OCI-M2 (cell line): ENCODE results near the gene ACAT1.
"Not testable (repeated sequence)": the region's sequence is repeated elsewhere in the genome, so short reads cannot be mapped to it uniquely, and the experiment has no call there.

ENCODE experiments used
- DNase-seq: peaks from one replicate; lab custom pipeline; 2025; ENCODE audit not compliant: unreplicated experiment; lab: John Stamatoyannopoulos, UW

The ACAT1 gene

DNA sequence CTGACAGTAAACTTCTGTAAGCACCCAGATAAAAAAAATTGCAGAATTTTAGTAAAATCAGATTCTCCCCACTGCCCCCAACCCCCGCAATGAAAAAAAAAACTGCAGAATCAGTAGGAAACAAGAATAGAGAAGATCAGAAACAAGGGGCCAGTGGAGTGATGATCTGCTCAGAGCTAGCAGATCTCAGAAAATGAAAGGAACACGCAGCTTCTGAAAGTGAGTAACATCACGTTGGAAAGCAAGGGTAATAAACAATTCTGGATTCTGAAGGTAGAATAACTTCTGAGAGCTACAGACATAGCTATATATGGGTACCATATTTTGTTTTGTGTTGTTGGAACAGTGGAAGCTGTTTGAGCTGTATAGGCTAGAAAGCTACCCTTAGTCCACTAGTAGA is 23.2 kb downstream of the ACAT1 start:
- no peak for DNase-seq

DNA sequence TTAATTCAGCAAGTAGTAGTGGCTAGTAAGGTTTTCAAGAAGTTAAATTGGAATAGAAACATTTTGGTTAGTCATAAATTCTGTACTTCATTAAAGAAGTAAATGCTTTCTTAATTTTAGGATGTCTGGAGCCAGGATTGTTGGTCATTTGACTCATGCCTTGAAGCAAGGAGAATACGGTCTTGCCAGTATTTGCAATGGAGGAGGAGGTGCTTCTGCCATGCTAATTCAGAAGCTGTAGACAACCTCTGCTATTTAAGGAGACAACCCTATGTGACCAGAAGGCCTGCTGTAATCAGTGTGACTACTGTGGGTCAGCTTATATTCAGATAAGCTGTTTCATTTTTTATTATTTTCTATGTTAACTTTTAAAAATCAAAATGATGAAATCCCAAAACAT is 25.8 kb downstream of the ACAT1 start:
- no peak for DNase-seq

DNA sequence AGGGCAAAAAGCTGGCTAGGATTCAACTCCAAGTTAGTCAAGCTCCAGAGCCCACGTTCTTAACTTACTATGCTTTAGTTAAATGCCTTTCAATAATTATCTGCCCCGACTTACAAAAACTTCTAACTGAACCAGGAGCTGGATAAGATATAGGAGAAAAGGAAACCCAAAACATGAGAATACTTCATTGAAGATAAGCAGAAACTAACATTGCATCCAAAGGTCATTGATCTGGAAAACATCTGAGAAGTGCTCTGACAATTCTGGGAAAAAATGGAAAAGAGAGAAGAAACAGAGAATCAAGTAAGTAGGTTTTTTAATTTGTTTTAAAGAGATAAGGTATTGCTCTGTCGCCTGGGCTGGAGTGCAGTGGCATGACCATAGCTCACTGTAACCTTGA is 27.2 kb downstream of the ACAT1 start:
- DNase-seq, result no peak

DNA sequence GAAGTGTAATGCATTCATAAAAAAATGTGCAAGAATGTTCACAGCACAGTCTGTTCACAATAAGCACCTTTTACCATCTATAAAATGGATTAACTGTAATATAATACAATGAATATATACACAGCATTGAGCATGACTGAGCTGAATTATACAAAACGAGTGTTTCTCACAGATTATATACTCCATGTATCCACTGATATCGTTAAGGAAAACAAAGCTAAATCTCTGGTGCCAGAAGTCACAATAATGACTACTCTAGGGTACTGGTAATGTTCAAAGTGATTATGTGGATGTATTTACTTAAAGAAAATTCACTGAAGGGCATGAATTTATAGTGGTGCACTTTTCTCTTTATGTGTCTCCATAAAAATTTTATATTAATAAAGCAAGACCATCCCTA is 33.2 kb downstream of the ACAT1 start:
- no peak for DNase-seq

DNA sequence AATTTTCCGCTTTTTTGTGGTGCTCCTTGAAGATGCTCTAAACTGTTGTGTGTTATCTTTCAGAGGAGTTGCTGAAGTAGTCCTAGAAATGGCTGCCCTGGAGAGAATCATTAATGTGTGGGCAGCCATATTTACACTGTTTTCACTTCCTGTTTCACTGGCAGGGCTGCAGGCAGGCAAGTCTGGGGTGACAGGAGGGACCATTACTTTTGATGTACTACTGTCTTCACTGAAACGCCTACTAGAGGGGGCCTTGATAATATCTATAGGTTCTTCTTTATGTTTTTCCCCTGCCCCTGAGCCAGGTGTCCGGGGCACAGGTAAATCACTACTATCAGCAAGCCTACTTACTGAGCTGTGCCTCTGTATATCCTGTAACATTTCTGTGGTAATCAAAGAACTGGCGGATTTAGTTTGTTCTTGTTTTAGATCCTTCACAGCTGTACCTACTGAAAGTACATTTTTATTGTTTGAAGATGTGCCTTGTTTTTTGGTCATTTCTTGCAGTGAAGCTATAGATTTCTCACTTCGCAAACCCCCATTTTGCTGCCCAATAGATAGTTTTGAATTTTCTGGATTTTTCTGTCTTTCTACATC is 39.7 kb downstream of the ACAT1 start:
- DNase-seq, result no peak

DNA sequence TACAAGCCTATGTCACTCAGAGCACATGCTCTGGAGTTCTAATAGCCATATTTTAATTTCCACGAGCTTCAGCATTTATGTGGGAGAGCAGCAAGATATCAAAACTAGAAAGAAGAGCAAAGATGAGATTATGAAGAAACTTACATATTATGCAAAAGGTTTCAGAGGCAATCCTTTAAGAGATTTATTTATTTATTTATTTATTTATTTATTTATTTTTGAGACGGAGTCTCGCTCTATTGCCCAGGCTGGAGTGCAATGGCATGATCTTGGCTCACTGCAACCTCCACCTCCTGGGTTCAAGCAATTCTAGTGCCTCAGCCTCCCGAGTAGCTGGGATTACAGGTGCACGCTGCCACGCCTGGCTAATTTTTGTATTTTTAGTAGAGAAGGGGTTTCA is 41.5 kb downstream of the ACAT1 start:
- not testable (repeated sequence) for DNase-seq

DNA sequence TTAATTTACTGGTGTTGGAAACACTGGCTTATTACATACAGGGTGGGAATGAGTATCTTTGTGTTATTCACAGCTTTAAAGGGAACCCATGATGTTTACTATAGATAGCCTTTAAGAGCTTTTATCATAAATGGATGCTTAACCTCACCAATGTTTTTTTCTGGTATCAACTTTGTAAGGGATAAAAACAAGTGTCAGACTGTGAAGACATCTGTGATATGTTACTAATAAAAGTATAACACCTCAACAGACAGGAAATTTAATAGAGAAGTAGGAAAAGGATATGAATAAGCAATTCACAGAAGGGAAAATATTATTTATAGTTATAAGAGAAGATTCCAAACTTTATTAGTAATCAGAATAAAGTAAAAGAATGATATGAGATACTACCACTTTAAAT is 46.3 kb downstream of the ACAT1 start:
- DNase-seq, result no peak

DNA sequence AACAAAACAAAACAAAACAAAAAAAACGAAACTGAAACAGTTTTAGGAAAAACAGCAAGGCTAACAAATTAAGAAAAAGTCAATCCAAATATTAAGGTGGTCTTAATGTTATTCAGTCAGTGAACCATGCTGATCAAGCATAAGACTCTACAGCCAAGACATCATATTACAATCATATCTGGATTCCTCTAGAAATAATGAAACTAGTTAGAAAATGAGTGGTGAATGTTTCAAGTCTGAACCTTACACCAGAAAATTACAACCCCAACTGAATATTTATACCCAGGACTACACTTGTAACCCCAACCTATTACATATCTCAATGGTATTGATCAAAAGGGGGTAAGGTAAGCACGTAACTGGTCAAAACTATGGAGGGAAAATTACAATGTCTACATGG is 48.8 kb downstream of the ACAT1 start:
- DNase-seq, result no peak

DNA sequence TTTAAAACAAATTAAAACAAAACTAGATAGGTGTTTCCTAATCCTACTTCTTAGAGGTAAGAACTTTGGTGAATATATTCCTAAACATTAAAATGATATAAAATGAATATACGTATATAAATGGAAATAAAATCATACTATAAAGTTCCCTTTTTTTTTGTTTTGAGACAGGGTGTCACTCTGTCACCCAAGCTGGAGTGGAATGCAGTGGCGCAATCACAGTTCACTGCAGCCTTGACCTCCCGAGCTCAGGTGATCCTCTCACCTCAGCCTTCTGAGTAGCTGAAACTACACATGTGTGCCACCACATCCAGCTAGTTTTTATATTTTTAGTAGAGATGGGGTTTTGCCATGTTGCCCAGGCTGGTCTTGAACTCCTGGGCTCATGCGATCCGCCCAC is 56.2 kb downstream of the ACAT1 start:
- no peak for DNase-seq

DNA sequence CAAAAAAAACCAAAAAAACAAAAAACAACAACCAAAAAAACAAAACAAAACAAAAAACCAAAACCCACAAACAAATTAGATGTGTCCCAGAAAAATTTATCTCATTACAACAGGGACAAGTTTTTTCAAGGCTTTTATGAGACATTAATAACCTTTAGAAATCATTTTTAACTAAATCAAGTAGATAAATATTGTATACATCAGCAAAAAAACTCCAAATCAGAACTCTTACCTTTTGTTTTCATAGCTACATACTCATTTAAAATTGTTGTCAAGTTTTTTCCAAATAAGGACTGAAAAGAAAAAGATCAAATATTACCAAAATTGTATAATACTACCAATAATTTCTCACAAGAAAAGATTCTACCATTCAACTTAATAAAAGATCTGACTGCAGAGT is 72.4 kb downstream of the ACAT1 start:
- DNase-seq, result no peak

DNA sequence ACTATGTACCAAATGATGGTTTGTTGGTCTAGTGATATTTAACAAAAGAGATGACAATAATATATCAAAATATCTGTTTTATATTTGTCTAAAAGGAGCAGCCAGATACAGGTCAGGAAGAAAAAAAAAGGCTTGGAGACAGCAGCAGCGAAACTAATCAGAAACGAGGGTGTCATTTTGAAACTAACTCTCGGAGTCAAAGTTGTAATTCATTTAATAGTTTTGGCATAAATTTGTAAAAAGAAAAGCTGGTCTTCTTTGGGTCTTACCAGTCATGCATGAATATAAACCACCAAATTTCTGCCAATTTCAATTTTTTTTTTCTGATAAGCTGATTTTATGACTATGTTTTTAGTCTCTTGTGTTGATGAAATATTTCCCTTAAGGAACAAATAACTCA is 75.5 kb downstream of the ACAT1 start:
- no peak for DNase-seq
